GM19023 (cell line): ENCODE measurements around the gene USP17L15.
"Not testable (repeated sequence)": the region's sequence is repeated elsewhere in the genome, so short reads cannot be mapped to it uniquely, and the experiment has no call there.

Experiments
- ATAC-seq: cut with Tn5 transposase; IDR thresholded peaks from one replicate; pipeline ENCODE4 v1.9.1; 2021; ENCODE audit warnings: mild to moderate bottlenecking, moderate library complexity; ENCODE audit not compliant: unreplicated experiment

The USP17L15 gene

GRCh38 chr4:9234085-9234484 is at the start of gene USP17L15:
Gene USP17L15 (plus strand): TSS chr4:9234385. CDS start chr4:9234385, 0 bp downstream.
- ATAC-seq, result not testable (repeated sequence)

- ATAC-seq, result not testable (repeated sequence)
Measured at GRCh38 chr4:9210357-9210756, 23.8 kb upstream of the USP17L15 start, which contains the start of gene USP17L10. Gene USP17L10 (plus strand): TSS chr4:9210657. CDS start chr4:9210657, 0 bp downstream.

- ATAC-seq, result not testable (repeated sequence)
Measured at GRCh38 chr4:9214701-9215100, 19.5 kb upstream of the USP17L15 start.

GRCh38 chr4:9215105-9215504 is 19.1 kb upstream of the USP17L15 start, which contains the start of gene USP17L11:
Gene USP17L11 (plus strand): TSS chr4:9215405. CDS start chr4:9215405, 0 bp downstream.
- not testable (repeated sequence) for ATAC-seq

GRCh38 chr4:9219852-9220251 is 14.3 kb upstream of the USP17L15 start, which contains the start of gene USP17L12:
Gene USP17L12 (plus strand): TSS chr4:9220152. CDS start chr4:9220152, 0 bp downstream.
- ATAC-seq, result not testable (repeated sequence)

GRCh38 chr4:9224596-9224995 is 9.6 kb upstream of the USP17L15 start, which contains the start of gene USP17L13:
Gene USP17L13 (plus strand): TSS chr4:9224896. CDS start chr4:9224896, 0 bp downstream.
- ATAC-seq, result not testable (repeated sequence)

- not testable (repeated sequence) for ATAC-seq
Measured at GRCh38 chr4:9230249-9230648, 3.9 kb upstream of the USP17L15 start.

- ATAC-seq, result not testable (repeated sequence)
Measured at GRCh38 chr4:9238461-9238860, 4.3 kb downstream of the USP17L15 start.

GRCh38 chr4:9243579-9243978 is 9.4 kb downstream of the USP17L15 start, which contains the start of gene USP17L17:
Gene USP17L17 (plus strand): TSS chr4:9243879. CDS start chr4:9243879, 0 bp downstream.
- ATAC-seq, result not testable (repeated sequence)

GRCh38 chr4:9247953-9248680 is 13.9 kb downstream of the USP17L15 start, which contains the start of gene USP17L18:
Gene USP17L18 (plus strand): TSS chr4:9248630. CDS start chr4:9248630, 0 bp downstream.
- ATAC-seq, result not testable (repeated sequence)

- not testable (repeated sequence) for ATAC-seq
Measured at GRCh38 chr4:9253078-9253477, 18.9 kb downstream of the USP17L15 start, which contains the start of gene USP17L19. Gene USP17L19 (plus strand): TSS chr4:9253378. CDS start chr4:9253378, 0 bp downstream.

- ATAC-seq, result not testable (repeated sequence)
Measured at GRCh38 chr4:9257824-9258223, 23.6 kb downstream of the USP17L15 start, which contains the start of gene USP17L20. Gene USP17L20 (plus strand): TSS chr4:9258124. CDS start chr4:9258124, 0 bp downstream.

- not testable (repeated sequence) for ATAC-seq
Measured at GRCh38 chr4:9262572-9262971, 28.4 kb downstream of the USP17L15 start, which contains the start of gene USP17L21. Gene USP17L21 (plus strand): TSS chr4:9262872. CDS start chr4:9262872, 0 bp downstream.

GRCh38 chr4:9267319-9267718 is 33.1 kb downstream of the USP17L15 start, which contains the start of gene USP17L22:
Gene USP17L22 (plus strand): TSS chr4:9267619. CDS start chr4:9267619, 0 bp downstream.
- not testable (repeated sequence) for ATAC-seq

- ATAC-seq, result not testable (repeated sequence)
Measured at GRCh38 chr4:9271719-9272118, 37.5 kb downstream of the USP17L15 start.
